Measurements from ENCODE around the gene PGAP2. TPM values are rescaled to one million over a fixed set of nuclear protein-coding genes. Genes with fewer than 3 reads are reported as not detected.
A peak's percentile ranks its signal among the peaks of the same experiment; 100 is the strongest.

PGAP2 gene
- total RNA-seq, 2 donors from 2014 or later = 38.5 to 52.2 TPM

DNA sequence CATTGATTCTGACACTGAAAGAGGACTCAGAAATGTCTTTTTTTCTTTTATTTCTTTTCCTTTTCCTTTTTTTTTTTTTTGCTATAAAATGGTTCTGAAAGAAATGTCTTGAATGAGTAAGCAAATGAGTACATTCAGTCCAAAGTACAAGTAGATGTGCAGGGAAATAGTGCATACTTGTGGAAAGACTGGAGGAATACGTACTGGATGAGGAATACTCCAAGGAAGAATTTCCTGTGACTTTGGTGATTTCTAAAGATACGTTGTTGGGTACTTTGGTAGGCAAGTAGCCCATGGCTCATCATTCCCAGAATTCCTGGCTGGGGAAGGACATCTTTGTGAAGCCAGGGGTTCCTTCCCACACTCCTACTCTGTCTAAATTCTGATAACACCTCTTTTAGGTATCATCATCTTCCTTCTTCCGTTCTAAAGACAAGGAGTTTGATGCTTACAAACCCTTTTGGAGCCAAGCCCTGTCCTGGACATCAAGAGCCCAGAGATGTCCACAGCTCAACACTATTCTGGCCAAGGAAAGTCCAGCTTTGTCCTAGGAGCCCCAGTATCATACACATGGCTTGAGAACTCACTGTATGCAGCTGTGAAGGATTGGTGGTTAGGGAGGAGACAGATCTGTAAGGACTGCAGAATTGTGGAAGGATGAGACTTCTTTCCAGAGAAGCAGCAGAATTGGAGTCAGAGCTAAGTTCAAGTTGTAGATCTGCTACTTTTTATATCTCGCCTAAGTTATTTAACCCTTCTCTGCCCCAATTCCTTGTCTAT, 6.2 kb upstream of the PGAP2 start:
- no peak for DNase-seq
- H3K4me3 ChIP-seq (ENCODE audit: low read length) = no peak overlapping the region
- no peaks in the 10 kb centered on the region for H3K36me3 ChIP-seq (ENCODE audit: control insufficient read depth, insufficient read depth, low read length)
- no peaks in the 10 kb centered on the region for H3K4me1 Mint-ChIP-seq
- H3K4me1 ChIP-seq (ENCODE audit: control insufficient read depth, insufficient read depth, low read length) = no peaks in the 10 kb centered on the region
- no peak overlapping the region for H3K27ac Mint-ChIP-seq
- H3K27ac ChIP-seq (ENCODE audit: low read depth, low read length) = no peak overlapping the region
- no peak overlapping the region for H3K9ac ChIP-seq (ENCODE audit: extremely low read depth, low read length, poor library complexity, severe bottlenecking)
- WGBS, 2 experiments (ENCODE audit: insufficient coverage in 1 of 2, insufficient read length in 1 of 2) = 90 to 97% methylated on average over 4 of the region's 4 CpGs
- no peaks in the 10 kb centered on the region for H3K27me3 ChIP-seq (ENCODE audit: control insufficient read depth, insufficient read depth, low read length, poor library complexity, severe bottlenecking)
- no peaks in the 10 kb centered on the region for H3K27me3 Mint-ChIP-seq (ENCODE audit: insufficient read depth)
- no peaks in the 10 kb centered on the region for H3K36me3 Mint-ChIP-seq (ENCODE audit: low read depth)
- H3K4me3 Mint-ChIP-seq = no peak overlapping the region
- no peaks in the 10 kb centered on the region for H3K9me3 ChIP-seq (ENCODE audit: control insufficient read depth, low read length)
- no peak for TF ChIP-seq CTCF (conservative IDR thresholded peaks at IDR 0.05)
- peaks cover 3% of the 10 kb centered on the region for H3K9me3 Mint-ChIP-seq

DNA sequence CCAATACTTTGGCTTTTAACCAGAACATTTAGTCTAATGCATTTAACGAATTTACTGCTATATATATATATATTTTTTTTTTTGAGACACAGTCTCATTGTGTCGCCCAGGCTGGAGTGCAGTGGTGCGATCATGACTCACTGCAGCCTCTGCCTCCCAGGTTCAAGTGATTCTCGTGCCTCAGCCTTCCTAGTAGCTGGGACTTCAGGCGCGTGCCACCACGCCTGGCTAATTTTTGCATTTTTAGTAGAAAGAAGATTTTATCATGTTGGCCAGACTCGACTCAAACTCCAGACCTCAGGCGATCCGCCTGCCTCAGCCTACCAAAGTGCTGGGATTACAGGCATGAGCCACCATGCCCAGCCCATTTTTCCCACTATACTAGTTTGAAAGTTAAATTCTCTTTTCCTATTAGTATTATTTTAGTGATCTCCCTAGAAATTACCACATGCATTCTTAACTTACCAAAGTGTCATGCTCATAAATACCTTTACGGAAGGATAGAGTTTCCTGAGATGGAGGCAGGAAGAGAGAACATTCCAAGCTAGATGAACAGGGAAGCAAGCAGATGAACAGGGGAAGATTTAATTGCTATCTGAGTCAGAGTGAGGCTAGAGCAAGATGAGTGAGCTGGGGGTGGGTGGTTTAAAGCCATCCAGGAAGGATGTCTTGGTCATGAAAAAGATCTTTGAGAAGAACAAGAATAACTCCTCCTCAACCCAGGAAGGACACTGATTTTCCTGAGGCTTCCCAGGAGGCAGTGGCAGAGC, 4.4 kb upstream of the PGAP2 start:
- H3K27me3 ChIP-seq (ENCODE audit: control insufficient read depth, insufficient read depth, low read length, poor library complexity, severe bottlenecking) = no peaks in the 10 kb centered on the region
- no peak overlapping the region for H3K4me3 ChIP-seq (ENCODE audit: low read length)
- H3K9me3 ChIP-seq (ENCODE audit: control insufficient read depth, low read length) = no peaks in the 10 kb centered on the region
- Mint-ChIP-seq H3K4me1 (peaks cover 5% of the 10 kb centered on the region), H3K27me3 (ENCODE audit: insufficient read depth) (no peaks in the 10 kb centered on the region), H3K36me3 (ENCODE audit: low read depth) (no peaks in the 10 kb centered on the region), H3K27ac (no peak overlapping the region), H3K4me3 (no peak overlapping the region), H3K9me3 (no peaks in the 10 kb centered on the region)
- no peak for DNase-seq
- no peaks in the 10 kb centered on the region for H3K36me3 ChIP-seq (ENCODE audit: control insufficient read depth, insufficient read depth, low read length)
- 74 to 96% methylated on average over 6 to 10 of the region's 11 CpGs for WGBS, 2 experiments (ENCODE audit: insufficient coverage in 1 of 2, insufficient read length in 1 of 2)
- H3K27ac ChIP-seq (ENCODE audit: low read depth, low read length) = no peak overlapping the region
- no peaks in the 10 kb centered on the region for H3K4me1 ChIP-seq (ENCODE audit: control insufficient read depth, insufficient read depth, low read length)
- H3K9ac ChIP-seq (ENCODE audit: extremely low read depth, low read length, poor library complexity, severe bottlenecking) = no peak overlapping the region
- TF ChIP-seq CTCF (conservative IDR thresholded peaks at IDR 0.05) = no peak

- WGBS, 2 experiments (ENCODE audit: insufficient coverage in 1 of 2, insufficient read length in 1 of 2) = 21 to 32% methylated on average over 5 of the region's 5 CpGs
- H3K4me3 Mint-ChIP-seq = peak overlapping the region; percentile 88
- DNase-seq = peak; percentile 79
- peak overlapping the region; percentile 78 for H3K27ac Mint-ChIP-seq
- Histone ChIP-seq H3K9me3 (ENCODE audit: control insufficient read depth, low read length) (no peaks in the 10 kb centered on the region), H3K4me1 (ENCODE audit: control insufficient read depth, insufficient read depth, low read length) (no peaks in the 10 kb centered on the region), H3K9ac (ENCODE audit: extremely low read depth, low read length, poor library complexity, severe bottlenecking) (peak overlapping the region; percentile 28), H3K36me3 (ENCODE audit: control insufficient read depth, insufficient read depth, low read length) (no peaks in the 10 kb centered on the region), H3K4me3 (ENCODE audit: low read length) (peak overlapping the region; percentile 91), H3K27me3 (ENCODE audit: control insufficient read depth, insufficient read depth, low read length, poor library complexity, severe bottlenecking) (no peaks in the 10 kb centered on the region), H3K27ac (ENCODE audit: low read depth, low read length) (no peak overlapping the region)
- H3K36me3 Mint-ChIP-seq (ENCODE audit: low read depth) = peaks cover 7% of the 10 kb centered on the region
- H3K9me3 Mint-ChIP-seq = no peaks in the 10 kb centered on the region
- peaks cover 8% of the 10 kb centered on the region for H3K4me1 Mint-ChIP-seq
- TF ChIP-seq CTCF (conservative IDR thresholded peaks at IDR 0.05) = peak; percentile 70
- H3K27me3 Mint-ChIP-seq (ENCODE audit: insufficient read depth) = no peaks in the 10 kb centered on the region
These were observed 682 bp downstream of the PGAP2 start for GRCh38 chr11:3808861-3809623.

Data from endodermal cell (in vitro differentiated cells).